ENCODE data around the gene ZBTB20.
A peak's percentile ranks its signal among the peaks of the same experiment; 100 is the strongest.

Gene ZBTB20

GRCh38 chr3:114864970-114865369, 282.1 kb downstream of the ZBTB20 start:
- DNase-seq = no peak

GRCh38 chr3:114863848-114864247, 283.2 kb downstream of the ZBTB20 start:
- DNase-seq = no peak

GRCh38 chr3:114861666-114862065, 285.4 kb downstream of the ZBTB20 start:
- DNase-seq = peak; percentile 24

GRCh38 chr3:114860531-114860930, 286.6 kb downstream of the ZBTB20 start:
- DNase-seq = no peak

GRCh38 chr3:114858329-114858728, 288.8 kb downstream of the ZBTB20 start:
- no peak for DNase-seq

GRCh38 chr3:114857299-114857701, 289.8 kb downstream of the ZBTB20 start:
- no peak for DNase-seq

GRCh38 chr3:114856835-114857234, 290.3 kb downstream of the ZBTB20 start:
- DNase-seq = no peak

- no peak for DNase-seq
These were observed 291.2 kb downstream of the ZBTB20 start for GRCh38 chr3:114855839-114856238.

GRCh38 chr3:114852966-114853365, 294.1 kb downstream of the ZBTB20 start:
- no peak for DNase-seq

- DNase-seq = no peak
These were observed 296.2 kb downstream of the ZBTB20 start for GRCh38 chr3:114850898-114851297.

GRCh38 chr3:114848643-114849350, 298.3 kb downstream of the ZBTB20 start:
- peak; percentile 95 for DNase-seq

- DNase-seq = peak; percentile 78
These were observed 299.0 kb downstream of the ZBTB20 start for GRCh38 chr3:114848082-114848481.

GRCh38 chr3:114847564-114847963, 299.5 kb downstream of the ZBTB20 start:
- DNase-seq = no peak

GRCh38 chr3:114846779-114847178, 300.3 kb downstream of the ZBTB20 start:
- no peak for DNase-seq

GRCh38 chr3:114846252-114846651, 300.8 kb downstream of the ZBTB20 start:
- no peak for DNase-seq

- DNase-seq = no peak
These were observed 305.6 kb downstream of the ZBTB20 start for GRCh38 chr3:114841515-114841914.

- DNase-seq = peak; percentile 97
These were observed 307.6 kb downstream of the ZBTB20 start for GRCh38 chr3:114839476-114839875.

- no peak for DNase-seq
These were observed 309.1 kb downstream of the ZBTB20 start for GRCh38 chr3:114838025-114838424.

GRCh38 chr3:114834175-114834940, 312.7 kb downstream of the ZBTB20 start:
- no peak for DNase-seq

GRCh38 chr3:114831861-114832260, 315.2 kb downstream of the ZBTB20 start:
- no peak for DNase-seq

- no peak for DNase-seq
These were observed 316.4 kb downstream of the ZBTB20 start for GRCh38 chr3:114830652-114831051.

- no peak for DNase-seq
These were observed 317.3 kb downstream of the ZBTB20 start for GRCh38 chr3:114829783-114830182.

GRCh38 chr3:114827495-114827894, 319.6 kb downstream of the ZBTB20 start:
- peak; percentile 87 for DNase-seq

- no peak for DNase-seq
These were observed 323.1 kb downstream of the ZBTB20 start for GRCh38 chr3:114824014-114824413.

Measured in NCI-H82 (cell line).